Measurements from ENCODE around the gene TSACC. TPM values are rescaled to one million over a fixed set of nuclear protein-coding genes. Genes with fewer than 3 reads are reported as not detected.

Gene TSACC
- total RNA-seq, 2 experiments from 2014 or later: not detected

DNA sequence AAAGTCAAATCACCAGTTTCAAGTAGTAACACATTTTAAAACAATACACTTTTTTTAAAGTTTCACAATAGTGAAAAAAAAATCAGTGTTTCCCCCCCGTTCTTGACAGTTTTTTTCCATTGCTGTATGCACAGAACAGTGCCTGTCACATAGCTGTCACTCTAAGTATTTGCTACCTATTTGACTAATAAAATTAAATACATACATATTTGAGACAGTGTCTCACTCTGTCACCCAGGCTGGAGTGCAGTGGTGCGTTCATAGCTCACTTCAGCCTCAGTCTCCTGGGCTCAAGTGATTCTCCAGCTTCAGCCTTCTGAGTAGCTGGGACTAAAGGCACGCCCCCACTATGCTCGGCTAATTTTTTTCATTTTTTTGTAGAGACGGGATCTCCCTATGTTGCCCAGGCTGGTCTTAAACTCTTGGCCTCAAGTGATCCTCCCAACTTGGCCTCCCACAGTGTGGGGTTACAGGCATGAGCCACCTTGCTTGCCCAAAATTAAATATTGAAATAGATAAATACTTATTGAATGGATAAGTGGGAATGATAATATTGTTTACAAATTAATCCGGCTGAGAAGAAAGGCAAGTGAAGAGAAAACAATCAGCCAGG is 18.0 kb downstream of the TSACC start:
- no peak for ATAC-seq (ENCODE audit: poor library complexity)
- Histone ChIP-seq H3K4me3 (ENCODE audit: low read length) (no peak overlapping the region), H3K27me3 (ENCODE audit: control insufficient read depth in 1 of 2, insufficient read depth in 2 of 2, low read length in 2 of 2) (peaks cover 13 to 14% of the 10 kb centered on the region in 2 experiments), H3K27ac (ENCODE audit: low read depth in 1 of 2, low read length in 2 of 2) (no peak overlapping the region), H3K4me1 (ENCODE audit: insufficient read depth, low read length) (peaks cover 9% of the 10 kb centered on the region), H3K36me3 (ENCODE audit: insufficient read depth, low read length) (no peaks in the 10 kb centered on the region), H3K9me3 (ENCODE audit: control insufficient read depth in 1 of 2, insufficient read depth in 1 of 2, low read length in 2 of 2) (no peaks in the 10 kb centered on the region)
- H3K27me3 Mint-ChIP-seq: peaks cover 21% of the 10 kb centered on the region
- no peak for DNase-seq
- H3K4me1 Mint-ChIP-seq (ENCODE audit: low read depth): peaks cover 5% of the 10 kb centered on the region
- ChIA-PET CTCF (interaction anchor here (0.6 kb wide), 1 partner anchor 46 kb away, joined by 3 read pairs; no protein-coding TSS in a partner anchor), POLR2A (no interaction called here)
- no peak overlapping the region for H3K4me3 Mint-ChIP-seq
- no peak overlapping the region for H3K27ac Mint-ChIP-seq
- intact Hi-C loops (cut with DNase I, micrococcal nuclease): no loop called here
- TF ChIP-seq CTCF (IDR thresholded peaks at IDR 0.05): no peak
- H3K36me3 Mint-ChIP-seq (ENCODE audit: low read depth): no peaks in the 10 kb centered on the region
- no peaks in the 10 kb centered on the region for H3K9me3 Mint-ChIP-seq

DNA sequence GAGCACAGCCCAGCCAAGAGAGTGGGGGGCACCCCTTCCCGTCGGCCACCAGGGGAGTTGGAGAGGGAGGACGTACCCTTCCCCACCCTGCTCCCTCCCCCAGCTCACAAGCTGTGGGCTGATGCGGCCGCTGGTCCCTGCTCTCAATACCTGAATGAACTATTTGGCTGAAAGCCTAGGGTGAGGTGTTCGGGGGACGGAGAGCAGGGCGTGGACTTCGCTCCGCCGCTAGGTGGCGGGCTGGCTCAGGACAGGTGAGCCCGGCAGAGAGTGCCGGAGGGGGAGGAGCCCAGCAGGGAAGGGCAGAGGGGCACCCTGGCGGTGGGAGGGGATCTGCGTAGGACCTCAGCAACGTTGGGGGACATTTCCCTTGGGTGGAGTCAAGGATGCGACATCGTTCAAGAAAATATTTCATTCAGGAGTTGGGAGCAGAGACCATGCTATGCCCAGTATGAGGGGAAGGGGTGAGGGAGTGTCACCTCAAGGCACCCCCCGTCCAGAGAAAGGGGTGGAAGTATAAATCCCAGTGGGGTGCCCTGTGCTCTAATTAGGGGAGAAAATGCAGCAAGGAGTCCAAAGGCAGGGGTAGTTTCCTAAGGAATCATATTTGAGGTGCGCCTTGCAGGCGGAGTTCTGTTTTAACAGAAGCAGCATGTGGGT is 18.7 kb downstream of the TSACC start:
- H3K27me3 ChIP-seq (ENCODE audit: control insufficient read depth in 1 of 2, insufficient read depth in 2 of 2, low read length in 2 of 2): peaks cover 13 to 14% of the 10 kb centered on the region in 2 experiments
- Mint-ChIP-seq H3K27me3 (peaks cover 21% of the 10 kb centered on the region), H3K4me1 (ENCODE audit: low read depth) (peaks cover 5% of the 10 kb centered on the region), H3K27ac (no peak overlapping the region), H3K4me3 (no peak overlapping the region), H3K36me3 (ENCODE audit: low read depth) (no peaks in the 10 kb centered on the region), H3K9me3 (no peaks in the 10 kb centered on the region)
- ATAC-seq (ENCODE audit: poor library complexity) (peak; percentile 100), DNase-seq (peak; percentile 28 to 83 (median 62))
- no peaks in the 10 kb centered on the region for H3K9me3 ChIP-seq (ENCODE audit: control insufficient read depth in 1 of 2, insufficient read depth in 1 of 2, low read length in 2 of 2)
- TF ChIP-seq CTCF (IDR thresholded peaks at IDR 0.05): peak; percentile 100
- no peak overlapping the region for H3K4me3 ChIP-seq (ENCODE audit: low read length)
- H3K36me3 ChIP-seq (ENCODE audit: insufficient read depth, low read length): no peaks in the 10 kb centered on the region
- no peak overlapping the region for H3K27ac ChIP-seq (ENCODE audit: low read depth in 1 of 2, low read length in 2 of 2)
- ChIA-PET POLR2A (no interaction called here), CTCF (no interaction called here)
- intact Hi-C loops (cut with DNase I, micrococcal nuclease): loop anchor here in 1 of 2 experiments (1.0 kb wide), 1 partner anchor 88 kb away; no protein-coding TSS in a partner anchor
- peaks cover 9% of the 10 kb centered on the region for H3K4me1 ChIP-seq (ENCODE audit: insufficient read depth, low read length)

DNA sequence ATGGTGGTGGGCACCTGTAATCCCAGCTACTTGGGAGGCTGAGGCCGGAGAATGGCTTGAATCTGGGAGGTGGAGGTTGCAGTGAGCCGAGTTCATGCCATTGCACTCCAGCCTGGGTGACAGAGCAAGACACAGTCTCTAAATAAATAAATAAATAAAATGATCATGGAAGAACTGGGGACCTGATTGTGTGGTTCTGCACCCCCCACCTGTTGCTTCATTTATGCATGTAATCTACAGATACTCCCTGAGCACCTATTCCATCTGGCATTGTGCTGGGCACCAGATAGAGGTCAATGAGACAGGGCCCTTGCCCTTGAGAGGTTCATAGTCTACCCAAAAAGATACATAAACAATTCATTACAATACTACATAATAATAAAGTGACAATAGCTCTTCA is 19.7 kb downstream of the TSACC start:
- DNase-seq (no peak), ATAC-seq (ENCODE audit: poor library complexity) (no peak)
- no peak overlapping the region for H3K27ac Mint-ChIP-seq
- ChIA-PET POLR2A (no interaction called here), CTCF (no interaction called here)
- Histone ChIP-seq H3K9me3 (ENCODE audit: control insufficient read depth in 1 of 2, insufficient read depth in 1 of 2, low read length in 2 of 2) (no peaks in the 10 kb centered on the region), H3K27ac (ENCODE audit: low read depth in 1 of 2, low read length in 2 of 2) (no peak overlapping the region), H3K4me1 (ENCODE audit: insufficient read depth, low read length) (peaks cover 9% of the 10 kb centered on the region), H3K27me3 (ENCODE audit: control insufficient read depth in 1 of 2, insufficient read depth in 2 of 2, low read length in 2 of 2) (peaks cover 13 to 14% of the 10 kb centered on the region in 2 experiments), H3K36me3 (ENCODE audit: insufficient read depth, low read length) (no peaks in the 10 kb centered on the region), H3K4me3 (ENCODE audit: low read length) (no peak overlapping the region)
- intact Hi-C loops (cut with DNase I, micrococcal nuclease): loop anchor here in 1 of 2 experiments (1.0 kb wide), 1 partner anchor 87 kb away; no protein-coding TSS in a partner anchor
- H3K9me3 Mint-ChIP-seq: no peaks in the 10 kb centered on the region
- H3K36me3 Mint-ChIP-seq (ENCODE audit: low read depth): no peaks in the 10 kb centered on the region
- H3K27me3 Mint-ChIP-seq: peaks cover 21% of the 10 kb centered on the region
- H3K4me1 Mint-ChIP-seq (ENCODE audit: low read depth): peaks cover 5% of the 10 kb centered on the region
- no peak overlapping the region for H3K4me3 Mint-ChIP-seq
- TF ChIP-seq CTCF (IDR thresholded peaks at IDR 0.05): no peak
